ENCODE results near the gene C1QA. TPM values are rescaled to one million over a fixed set of nuclear protein-coding genes. Genes with fewer than 3 reads are reported as not detected.

Gene C1QA
- total RNA-seq, 2 donors from 2014 or later: not detected

DNA sequence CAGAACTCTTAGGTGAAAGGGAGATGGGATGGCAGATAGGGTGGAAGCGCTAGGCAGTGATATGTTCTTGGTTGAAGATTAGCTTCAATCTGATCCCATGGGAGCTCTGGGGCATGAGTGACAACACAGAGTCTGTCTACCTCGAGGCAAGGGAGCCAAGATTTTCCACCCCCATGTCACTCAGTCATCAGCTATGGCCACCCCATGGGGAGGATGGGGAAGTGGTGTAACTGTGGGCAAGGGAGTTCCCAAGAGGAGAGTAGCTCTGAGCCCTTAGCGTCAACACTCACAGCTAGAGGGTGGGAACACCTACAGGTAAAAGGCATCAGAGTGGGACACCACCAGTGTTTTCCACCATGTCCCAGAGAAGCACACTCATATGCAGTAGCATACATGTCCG is 30.3 kb upstream of the C1QA start:
- peaks cover 52% of the 10 kb centered on the region for H3K27me3 Mint-ChIP-seq (ENCODE audit: insufficient read depth)
- Histone ChIP-seq H3K27ac (ENCODE audit: low read depth, low read length) (no peak overlapping the region), H3K9ac (ENCODE audit: extremely low read depth, low read length, poor library complexity, severe bottlenecking) (no peak overlapping the region), H3K4me1 (ENCODE audit: control insufficient read depth, insufficient read depth, low read length) (no peaks in the 10 kb centered on the region), H3K27me3 (ENCODE audit: control insufficient read depth, insufficient read depth, low read length, poor library complexity, severe bottlenecking) (peaks cover 63% of the 10 kb centered on the region), H3K36me3 (ENCODE audit: control insufficient read depth, insufficient read depth, low read length) (no peaks in the 10 kb centered on the region), H3K9me3 (ENCODE audit: control insufficient read depth, low read length) (no peaks in the 10 kb centered on the region), H3K4me3 (ENCODE audit: low read length) (no peak overlapping the region)
- no peaks in the 10 kb centered on the region for H3K9me3 Mint-ChIP-seq
- no peaks in the 10 kb centered on the region for H3K4me1 Mint-ChIP-seq
- TF ChIP-seq, protein P1, sequence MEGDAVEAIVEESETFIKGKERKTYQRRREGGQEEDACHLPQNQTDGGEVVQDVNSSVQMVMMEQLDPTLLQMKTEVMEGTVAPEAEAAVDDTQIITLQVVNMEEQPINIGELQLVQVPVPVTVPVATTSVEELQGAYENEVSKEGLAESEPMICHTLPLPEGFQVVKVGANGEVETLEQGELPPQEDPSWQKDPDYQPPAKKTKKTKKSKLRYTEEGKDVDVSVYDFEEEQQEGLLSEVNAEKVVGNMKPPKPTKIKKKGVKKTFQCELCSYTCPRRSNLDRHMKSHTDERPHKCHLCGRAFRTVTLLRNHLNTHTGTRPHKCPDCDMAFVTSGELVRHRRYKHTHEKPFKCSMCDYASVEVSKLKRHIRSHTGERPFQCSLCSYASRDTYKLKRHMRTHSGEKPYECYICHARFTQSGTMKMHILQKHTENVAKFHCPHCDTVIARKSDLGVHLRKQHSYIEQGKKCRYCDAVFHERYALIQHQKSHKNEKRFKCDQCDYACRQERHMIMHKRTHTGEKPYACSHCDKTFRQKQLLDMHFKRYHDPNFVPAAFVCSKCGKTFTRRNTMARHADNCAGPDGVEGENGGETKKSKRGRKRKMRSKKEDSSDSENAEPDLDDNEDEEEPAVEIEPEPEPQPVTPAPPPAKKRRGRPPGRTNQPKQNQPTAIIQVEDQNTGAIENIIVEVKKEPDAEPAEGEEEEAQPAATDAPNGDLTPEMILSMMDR (conservative IDR thresholded peaks at IDR 0.05): no peak
- no peak overlapping the region for H3K27ac Mint-ChIP-seq
- no peak overlapping the region for H3K4me3 Mint-ChIP-seq
- no peaks in the 10 kb centered on the region for H3K36me3 Mint-ChIP-seq (ENCODE audit: low read depth)
- 42 to 69% methylated on average over 2 to 4 of the region's 4 CpGs for WGBS, 2 experiments (ENCODE audit: insufficient coverage in 1 of 2, insufficient read length in 1 of 2)
- DNase-seq: no peak

DNA sequence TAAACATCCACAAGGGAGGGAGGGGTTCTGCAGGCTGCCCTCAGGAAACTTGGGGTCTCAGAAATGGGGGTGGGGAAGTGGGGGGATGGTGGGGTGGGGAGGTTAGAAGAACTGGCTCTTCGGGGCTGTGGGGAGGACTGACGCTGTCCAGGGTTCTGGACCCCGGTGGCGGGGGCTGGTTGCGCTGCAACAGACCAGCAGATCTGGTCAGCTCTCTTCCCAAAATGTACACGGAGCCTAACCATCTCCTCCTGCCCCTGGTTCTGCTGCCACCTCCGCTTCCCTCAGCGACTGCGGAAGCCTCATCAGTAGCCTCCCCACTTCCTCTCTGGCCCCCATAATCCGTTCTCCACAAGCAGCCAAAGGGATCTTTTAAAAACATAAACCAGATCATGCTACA is 29.3 kb upstream of the C1QA start:
- Histone ChIP-seq H3K36me3 (ENCODE audit: control insufficient read depth, insufficient read depth, low read length) (no peaks in the 10 kb centered on the region), H3K4me1 (ENCODE audit: control insufficient read depth, insufficient read depth, low read length) (no peaks in the 10 kb centered on the region), H3K4me3 (ENCODE audit: low read length) (no peak overlapping the region), H3K27me3 (ENCODE audit: control insufficient read depth, insufficient read depth, low read length, poor library complexity, severe bottlenecking) (peaks cover 70% of the 10 kb centered on the region), H3K9ac (ENCODE audit: extremely low read depth, low read length, poor library complexity, severe bottlenecking) (no peak overlapping the region), H3K27ac (ENCODE audit: low read depth, low read length) (no peak overlapping the region), H3K9me3 (ENCODE audit: control insufficient read depth, low read length) (no peaks in the 10 kb centered on the region)
- no peaks in the 10 kb centered on the region for H3K9me3 Mint-ChIP-seq
- no peaks in the 10 kb centered on the region for H3K4me1 Mint-ChIP-seq
- peak; percentile 81 for DNase-seq
- no peak overlapping the region for H3K4me3 Mint-ChIP-seq
- H3K27ac Mint-ChIP-seq: no peak overlapping the region
- TF ChIP-seq, protein P1 (conservative IDR thresholded peaks at IDR 0.05): no peak
- no peaks in the 10 kb centered on the region for H3K36me3 Mint-ChIP-seq (ENCODE audit: low read depth)
- WGBS, 2 experiments (ENCODE audit: insufficient coverage in 1 of 2, insufficient read length in 1 of 2): 7 to 15% methylated on average over 6 to 10 of the region's 10 CpGs
- peaks cover 55% of the 10 kb centered on the region for H3K27me3 Mint-ChIP-seq (ENCODE audit: insufficient read depth)

DNA sequence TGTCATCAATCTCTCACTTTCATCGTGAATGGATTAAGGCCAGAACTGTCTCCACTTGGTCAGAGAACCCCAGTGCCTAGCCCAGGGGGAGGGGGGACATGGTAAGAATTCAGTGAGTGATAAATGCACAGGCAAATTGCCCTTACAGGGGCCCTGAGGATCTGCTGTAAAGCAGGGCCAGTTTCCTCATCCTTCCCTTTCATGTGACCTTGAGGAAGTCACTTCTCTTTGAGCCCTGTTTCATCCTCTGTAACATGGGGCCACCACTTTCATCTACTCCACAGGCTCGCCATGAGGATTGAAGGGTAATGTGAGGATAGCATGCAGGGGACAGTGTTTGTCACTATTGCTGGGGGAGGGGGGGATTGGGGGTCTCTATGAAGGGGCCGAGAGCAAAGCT is 28.1 kb upstream of the C1QA start:
- Histone ChIP-seq H3K4me3 (ENCODE audit: low read length) (no peak overlapping the region), H3K36me3 (ENCODE audit: control insufficient read depth, insufficient read depth, low read length) (no peaks in the 10 kb centered on the region), H3K9ac (ENCODE audit: extremely low read depth, low read length, poor library complexity, severe bottlenecking) (no peak overlapping the region), H3K27ac (ENCODE audit: low read depth, low read length) (no peak overlapping the region), H3K4me1 (ENCODE audit: control insufficient read depth, insufficient read depth, low read length) (no peaks in the 10 kb centered on the region), H3K9me3 (ENCODE audit: control insufficient read depth, low read length) (no peaks in the 10 kb centered on the region), H3K27me3 (ENCODE audit: control insufficient read depth, insufficient read depth, low read length, poor library complexity, severe bottlenecking) (peaks cover 70% of the 10 kb centered on the region)
- Mint-ChIP-seq H3K9me3 (no peaks in the 10 kb centered on the region), H3K27ac (no peak overlapping the region), H3K4me3 (no peak overlapping the region), H3K4me1 (no peaks in the 10 kb centered on the region), H3K27me3 (ENCODE audit: insufficient read depth) (peaks cover 59% of the 10 kb centered on the region), H3K36me3 (ENCODE audit: low read depth) (no peaks in the 10 kb centered on the region)
- WGBS, 2 experiments (ENCODE audit: insufficient coverage in 1 of 2, insufficient read length in 1 of 2): 75% methylated on average over 3 of the region's 3 CpGs; no CpG with 5 or more reads in 1 of the 2 experiments
- DNase-seq: no peak
- TF ChIP-seq, protein P1 (conservative IDR thresholded peaks at IDR 0.05): no peak
